ENCODE measurements around the gene SYNE2.
"Not testable (repeated sequence)": the region's sequence is repeated elsewhere in the genome, so short reads cannot be mapped to it uniquely, and the experiment has no call there.

SYNE2 gene, protein sequence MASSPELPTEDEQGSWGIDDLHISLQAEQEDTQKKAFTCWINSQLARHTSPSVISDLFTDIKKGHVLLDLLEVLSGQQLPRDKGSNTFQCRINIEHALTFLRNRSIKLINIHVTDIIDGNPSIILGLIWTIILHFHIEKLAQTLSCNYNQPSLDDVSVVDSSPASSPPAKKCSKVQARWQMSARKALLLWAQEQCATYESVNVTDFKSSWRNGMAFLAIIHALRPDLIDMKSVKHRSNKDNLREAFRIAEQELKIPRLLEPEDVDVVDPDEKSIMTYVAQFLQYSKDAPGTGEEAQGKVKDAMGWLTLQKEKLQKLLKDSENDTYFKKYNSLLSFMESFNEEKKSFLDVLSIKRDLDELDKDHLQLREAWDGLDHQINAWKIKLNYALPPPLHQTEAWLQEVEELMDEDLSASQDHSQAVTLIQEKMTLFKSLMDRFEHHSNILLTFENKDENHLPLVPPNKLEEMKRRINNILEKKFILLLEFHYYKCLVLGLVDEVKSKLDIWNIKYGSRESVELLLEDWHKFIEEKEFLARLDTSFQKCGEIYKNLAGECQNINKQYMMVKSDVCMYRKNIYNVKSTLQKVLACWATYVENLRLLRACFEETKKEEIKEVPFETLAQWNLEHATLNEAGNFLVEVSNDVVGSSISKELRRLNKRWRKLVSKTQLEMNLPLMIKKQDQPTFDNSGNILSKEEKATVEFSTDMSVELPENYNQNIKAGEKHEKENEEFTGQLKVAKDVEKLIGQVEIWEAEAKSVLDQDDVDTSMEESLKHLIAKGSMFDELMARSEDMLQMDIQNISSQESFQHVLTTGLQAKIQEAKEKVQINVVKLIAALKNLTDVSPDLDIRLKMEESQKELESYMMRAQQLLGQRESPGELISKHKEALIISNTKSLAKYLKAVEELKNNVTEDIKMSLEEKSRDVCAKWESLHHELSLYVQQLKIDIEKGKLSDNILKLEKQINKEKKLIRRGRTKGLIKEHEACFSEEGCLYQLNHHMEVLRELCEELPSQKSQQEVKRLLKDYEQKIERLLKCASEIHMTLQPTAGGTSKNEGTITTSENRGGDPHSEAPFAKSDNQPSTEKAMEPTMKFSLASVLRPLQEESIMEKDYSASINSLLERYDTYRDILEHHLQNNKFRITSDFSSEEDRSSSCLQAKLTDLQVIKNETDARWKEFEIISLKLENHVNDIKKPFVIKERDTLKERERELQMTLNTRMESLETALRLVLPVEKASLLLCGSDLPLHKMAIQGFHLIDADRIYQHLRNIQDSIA (N-terminal part only)

DNA sequence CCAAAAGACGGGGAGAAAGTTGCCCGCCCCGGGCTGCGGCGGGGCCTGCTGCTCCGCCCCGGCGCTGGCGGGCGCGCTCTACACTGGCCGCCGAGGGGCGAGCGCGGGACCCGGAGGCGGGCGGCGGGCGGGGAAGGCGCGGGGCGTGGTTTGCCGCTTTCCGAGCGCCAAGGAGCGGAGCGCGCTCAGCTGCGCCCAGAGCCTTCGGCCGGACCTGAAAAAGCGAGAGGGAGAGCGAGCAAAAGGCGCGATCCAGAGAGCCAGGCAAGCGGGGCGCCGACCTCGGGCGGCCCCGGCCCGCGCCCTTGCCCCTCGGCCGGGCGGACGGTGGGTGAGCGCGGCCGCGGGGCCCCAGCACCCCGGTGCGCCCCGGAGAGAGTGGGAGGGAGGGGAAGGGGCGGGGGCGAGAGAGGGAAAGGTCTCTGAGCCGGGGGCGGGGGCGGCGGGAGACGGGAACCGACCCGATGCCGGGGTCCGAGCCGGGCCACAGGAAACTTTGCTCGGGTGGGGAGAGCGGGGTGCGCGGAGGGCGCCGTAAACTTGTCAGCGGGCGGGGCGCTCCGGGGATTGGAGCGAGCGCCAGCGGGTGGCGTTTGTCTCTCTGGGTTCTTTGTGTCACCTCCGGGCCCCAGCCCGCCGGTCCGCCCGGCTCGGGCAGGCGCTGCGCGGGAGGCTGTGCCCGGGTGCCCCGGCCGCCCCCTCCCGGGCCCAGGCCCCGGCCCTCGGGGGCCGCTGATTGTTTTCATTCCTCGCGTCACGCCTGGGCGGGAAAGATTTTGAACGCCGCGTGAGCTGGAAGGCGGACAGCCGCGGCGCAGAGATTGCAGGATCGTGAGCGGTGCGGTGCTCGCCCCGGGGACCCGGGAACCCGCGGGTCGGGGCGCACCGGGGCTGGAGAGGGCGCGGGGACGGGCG lies at the start of gene SYNE2:
Gene SYNE2 (plus strand): TSS at position 188 of the 915 bp plus-strand sequence. CDS start 56,145 bp downstream, outside the sequence.
- peak in 1 of 2 donors; percentile 46 for DNase-seq

DNA sequence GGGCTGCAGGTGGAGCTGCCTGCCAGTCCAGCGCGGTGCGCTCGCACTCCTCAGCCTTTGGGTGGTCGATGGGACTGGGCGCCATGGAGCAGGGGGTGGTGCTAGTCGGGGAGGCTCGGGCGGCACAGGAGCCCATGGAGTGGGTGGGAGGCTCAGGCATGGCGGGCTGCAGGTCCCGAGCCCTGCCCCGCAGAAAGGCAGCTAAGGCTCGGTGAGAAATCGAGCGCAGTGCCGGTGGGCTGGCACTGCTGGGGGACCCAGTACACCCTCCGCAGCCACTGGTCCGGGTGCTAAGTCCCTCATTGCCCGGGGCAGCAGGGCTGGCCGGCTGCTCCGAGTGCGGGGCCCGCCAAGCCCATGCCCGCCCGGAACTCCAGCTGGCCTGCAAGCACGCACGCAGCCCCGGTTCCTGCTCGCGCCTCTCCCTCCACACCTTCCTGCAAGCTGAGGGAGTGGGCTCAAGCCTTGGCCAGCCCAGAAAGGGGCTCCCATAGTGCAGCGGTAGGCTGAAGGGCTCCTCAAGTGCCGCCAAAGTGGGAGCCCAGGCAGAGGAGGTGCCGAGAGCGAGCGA lies 49.5 kb upstream of the SYNE2 start:
- not testable (repeated sequence) for DNase-seq

DNA sequence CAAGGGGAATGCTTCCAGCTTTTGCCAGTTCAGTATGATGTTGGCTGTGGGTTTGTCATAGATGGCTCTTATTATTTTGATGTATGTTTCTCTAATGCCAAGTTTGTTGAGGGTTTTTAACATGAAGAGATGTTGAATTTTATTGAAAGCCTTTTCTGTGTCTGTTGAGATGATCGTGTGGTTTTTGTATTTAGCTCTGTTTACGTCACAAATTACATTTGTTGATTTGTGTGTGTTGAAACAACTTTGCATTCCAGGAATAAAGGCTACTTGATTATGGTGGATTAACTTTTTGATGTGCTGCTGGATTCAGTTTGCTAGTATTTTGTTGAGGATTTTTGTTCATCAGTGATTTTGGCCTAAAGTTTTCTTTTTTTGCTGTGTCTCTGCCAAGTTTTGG lies 46.7 kb upstream of the SYNE2 start:
- not testable (repeated sequence) for DNase-seq

DNA sequence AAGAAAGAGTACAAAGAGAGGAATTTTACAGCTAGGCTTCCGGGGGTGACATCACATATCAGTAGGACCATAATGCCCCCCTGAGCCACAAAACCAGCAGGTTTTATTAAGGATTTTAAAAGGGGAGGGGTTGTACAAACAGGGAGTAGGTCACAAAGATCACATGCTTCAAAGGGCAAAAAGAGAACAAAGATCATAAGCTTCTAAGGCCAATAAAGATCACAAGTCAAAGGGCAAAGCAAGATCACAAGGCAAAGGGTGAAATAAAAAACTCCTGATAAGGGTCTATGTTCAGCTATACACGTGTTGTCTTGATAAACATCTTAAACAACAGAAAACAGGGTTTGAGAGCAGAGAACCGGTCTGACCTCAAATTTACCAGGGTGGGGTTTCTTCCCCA lies 41.1 kb upstream of the SYNE2 start:
- not testable (repeated sequence) for DNase-seq

DNA sequence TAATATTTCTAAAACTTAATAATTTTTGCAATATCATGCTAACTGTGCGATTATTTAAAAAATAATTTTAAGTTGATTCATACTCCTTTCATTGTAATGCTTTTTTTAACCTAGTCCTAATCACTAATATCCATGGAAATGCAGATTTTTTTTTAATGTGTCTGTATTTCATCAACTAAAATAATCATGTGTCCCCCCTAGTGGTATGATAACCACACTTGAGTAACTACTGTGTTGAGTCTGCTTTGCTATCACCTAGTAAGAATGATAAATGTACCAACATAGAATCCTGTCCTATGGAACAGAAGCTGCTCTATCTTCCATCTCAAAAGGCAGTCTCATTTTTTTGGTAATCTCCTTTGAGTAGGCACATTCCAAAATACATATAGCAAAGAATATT lies 19.1 kb upstream of the SYNE2 start:
- no peak for DNase-seq

DNA sequence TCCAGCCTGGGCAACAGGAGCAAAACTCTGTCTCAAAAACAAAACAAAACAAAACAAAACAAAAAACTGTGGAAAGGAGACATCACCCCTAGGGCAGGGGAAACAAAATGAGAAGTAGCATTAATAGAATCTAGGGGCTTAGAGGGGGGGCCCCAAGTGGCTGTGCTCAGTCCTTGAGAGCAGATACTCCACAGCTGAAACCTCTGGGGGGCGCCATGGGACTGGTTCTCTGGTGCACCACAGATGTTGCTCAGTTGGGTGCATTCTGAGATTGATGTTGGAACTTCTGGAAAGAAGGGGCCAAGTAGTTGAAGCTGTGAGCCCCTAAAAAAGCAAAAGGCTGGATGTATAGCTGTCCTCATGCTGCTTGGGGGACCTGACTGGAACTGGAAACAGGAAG lies 11.8 kb upstream of the SYNE2 start:
- DNase-seq, result no peak

DNA sequence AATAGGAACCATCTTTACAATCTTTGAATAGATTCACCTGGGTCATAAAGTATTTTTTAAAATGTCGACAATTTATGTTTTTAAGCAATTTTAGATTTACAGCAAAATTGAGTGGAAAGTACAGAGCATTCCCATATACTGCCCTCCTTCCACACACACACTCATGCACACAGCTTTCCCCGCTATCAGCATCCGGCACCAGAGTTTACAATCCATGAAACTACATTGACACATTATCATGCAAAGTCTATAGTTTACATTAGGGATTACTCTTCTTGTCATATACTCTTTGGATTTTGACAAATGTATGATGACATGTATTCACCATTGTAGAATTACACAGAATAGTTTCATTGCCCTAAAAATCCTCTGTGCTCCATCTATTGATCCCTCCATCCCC lies 9.0 kb upstream of the SYNE2 start:
- DNase-seq, result no peak

DNA sequence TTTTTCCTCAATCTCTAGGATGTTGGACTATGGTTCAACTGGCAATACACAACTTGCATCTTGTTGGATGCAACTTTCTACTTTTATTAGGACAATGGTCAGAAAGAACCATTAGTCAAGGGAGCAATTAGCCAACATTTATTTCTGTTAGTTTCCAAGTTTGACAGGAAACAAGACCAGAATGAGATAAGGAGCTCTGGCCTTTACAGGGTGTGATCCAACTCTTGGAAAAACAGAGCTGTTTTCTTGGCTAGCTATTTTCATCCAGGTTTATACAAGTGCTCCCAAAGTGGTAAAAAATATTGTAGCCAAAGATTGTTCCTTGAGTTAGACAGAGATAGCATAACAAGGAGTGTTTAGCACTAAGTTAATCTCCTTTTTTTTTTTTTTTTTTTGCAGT lies 3.9 kb upstream of the SYNE2 start:
- no peak for DNase-seq

DNA sequence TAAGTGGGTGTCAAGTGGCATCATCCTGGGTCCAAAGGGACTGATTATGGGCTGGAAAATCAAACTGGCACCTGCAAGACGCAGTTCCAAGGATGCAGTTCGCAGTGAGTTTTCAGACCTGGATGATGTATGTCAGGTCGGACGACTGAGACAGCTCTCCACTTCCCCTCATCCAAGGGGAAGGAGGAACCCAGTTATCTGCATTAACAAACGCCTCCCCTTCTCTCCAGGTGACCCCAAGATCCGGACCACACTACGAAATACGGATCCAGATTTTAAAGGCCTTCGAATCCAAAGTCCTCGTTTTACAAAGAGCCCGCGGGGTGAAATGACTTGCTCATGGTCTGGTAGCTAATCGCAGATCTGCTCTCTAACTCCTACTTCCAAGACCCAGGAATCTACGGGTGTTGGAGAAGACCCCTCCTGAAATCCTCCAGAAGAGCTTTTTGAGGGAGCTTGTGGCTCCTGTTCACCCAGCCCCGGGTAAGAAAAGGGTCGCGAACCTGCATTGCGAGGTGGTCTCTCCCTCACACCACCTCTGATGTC lies 460 bp upstream of the SYNE2 start:
- DNase-seq, result no peak

DNA sequence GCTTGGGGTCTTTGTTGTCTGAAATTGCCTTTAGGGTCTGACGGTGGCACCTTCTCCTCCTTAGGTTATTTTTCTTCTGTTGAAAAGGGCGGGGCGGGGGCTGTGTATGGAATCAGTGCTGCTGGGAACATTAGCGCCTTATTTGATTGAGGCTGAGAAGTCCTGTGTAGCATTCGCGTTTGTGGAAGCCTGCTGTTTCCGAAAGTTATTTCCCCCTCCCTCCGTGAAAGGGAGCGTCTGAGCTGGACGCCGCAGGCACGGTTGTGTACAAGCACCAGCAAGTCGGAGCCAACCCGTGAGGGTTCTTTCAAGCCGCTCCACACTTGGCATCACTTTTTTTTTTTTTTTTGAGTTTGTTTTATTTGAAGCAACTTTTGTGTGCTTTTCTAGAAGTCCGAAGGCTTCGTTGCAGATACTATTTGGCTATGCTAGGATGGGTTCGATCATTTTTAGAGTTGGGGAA lies 1.1 kb downstream of the SYNE2 start:
- DNase-seq, result peak; percentile 2 to 4

DNA sequence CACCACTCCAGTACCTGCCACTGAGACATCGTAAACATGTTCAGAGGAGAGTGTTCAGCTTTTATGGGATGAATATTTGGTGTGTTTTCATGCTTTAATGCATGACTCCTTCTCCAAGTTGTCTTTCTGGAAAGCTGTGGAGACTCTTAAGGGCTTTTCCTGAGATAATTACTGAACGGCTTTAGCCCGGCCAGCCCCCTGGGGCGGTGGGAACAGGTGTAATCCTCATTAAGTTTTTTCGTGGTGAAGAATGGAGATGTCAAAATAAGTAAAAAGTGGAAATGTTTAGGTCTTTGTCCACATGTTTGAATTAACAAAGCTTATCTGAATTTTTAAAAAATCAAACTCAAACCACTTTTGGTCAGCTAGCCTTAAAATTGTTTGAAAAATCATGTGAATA lies 1.5 kb downstream of the SYNE2 start:
- no peak for DNase-seq

DNA sequence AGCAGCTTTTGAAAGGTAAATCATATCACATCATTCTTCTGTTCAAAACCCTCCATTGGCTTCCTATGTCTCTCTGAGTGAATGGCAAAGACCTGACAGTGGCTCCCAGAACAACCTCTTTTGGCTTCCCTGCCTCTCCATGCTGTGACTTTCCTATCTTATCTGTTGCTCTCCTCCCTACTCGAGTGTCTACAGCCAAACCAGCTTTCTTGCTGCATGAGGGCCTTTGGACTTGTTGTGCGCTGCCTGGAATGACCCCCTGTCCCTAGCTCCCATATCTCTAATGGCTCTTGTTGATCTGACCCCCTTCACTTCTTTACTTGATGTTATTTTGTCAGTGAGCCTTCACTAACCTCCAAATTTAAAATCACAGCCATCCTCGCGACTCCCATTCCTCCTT lies 2.5 kb downstream of the SYNE2 start:
- no peak for DNase-seq

DNA sequence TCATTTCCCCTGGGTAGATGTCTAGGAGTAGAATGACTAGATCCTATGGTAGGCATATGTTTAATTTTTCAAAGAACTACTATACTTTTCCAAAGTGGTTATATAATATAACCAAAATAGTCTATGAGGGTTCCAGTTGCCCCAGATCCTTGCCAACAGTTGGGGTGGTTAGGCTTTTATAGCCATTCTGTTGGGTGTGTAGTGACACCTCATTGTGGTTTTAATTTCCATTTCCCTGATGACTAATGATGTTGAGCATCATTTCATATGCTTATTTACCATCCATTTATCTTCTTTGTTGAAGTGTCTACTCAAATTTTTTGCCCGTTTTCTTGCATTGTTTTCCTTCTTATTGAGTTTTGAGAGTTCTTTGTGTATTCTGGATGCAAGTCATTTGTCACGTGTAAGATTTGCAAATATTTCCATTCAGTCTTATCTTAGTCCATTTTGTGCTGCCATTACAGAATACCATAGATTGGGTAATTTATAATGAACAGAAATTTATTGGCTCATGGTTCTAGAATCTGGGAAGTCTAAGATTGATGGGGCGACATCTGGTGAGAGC lies 4.7 kb downstream of the SYNE2 start:
- DNase-seq, result no peak

DNA sequence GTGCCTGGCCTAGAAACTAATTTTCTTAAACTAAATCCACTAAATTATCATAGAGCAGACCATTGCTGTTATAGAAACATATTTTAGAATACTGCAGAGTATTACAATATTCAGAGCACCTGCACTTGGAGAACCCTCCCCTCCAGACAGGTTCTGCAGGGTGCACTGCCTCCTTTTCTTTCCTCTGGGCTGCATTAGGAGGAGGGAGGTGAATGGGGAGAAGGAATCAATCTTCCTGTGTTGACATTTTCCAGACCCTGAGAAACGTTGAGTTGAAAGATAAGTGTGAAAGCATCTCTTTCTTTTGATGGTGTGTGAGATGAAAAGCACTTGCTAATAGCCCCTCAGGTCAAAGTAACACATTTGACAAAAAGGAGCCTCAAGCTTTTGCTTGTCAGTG lies 7.3 kb downstream of the SYNE2 start:
- DNase-seq, result no peak

DNA sequence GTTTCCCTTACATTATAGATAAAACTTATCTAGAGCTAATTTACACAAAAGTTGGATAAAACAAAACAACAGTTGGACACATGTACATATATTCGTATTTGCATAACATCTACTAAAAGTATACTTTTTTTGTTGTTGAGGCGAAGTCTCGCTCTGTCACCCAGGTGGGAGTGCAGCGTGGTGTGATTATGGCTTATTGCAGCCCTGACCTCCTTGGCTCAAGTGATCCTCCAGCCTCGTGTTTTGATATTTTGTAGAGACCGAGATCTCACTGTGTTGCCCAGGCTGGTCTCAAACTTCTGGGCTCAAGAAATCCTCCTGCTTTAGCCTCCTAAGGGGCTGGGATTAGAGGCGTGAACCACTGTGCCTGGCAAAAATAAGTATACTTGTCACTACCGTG lies 9.4 kb downstream of the SYNE2 start:
- DNase-seq, result no peak

DNA sequence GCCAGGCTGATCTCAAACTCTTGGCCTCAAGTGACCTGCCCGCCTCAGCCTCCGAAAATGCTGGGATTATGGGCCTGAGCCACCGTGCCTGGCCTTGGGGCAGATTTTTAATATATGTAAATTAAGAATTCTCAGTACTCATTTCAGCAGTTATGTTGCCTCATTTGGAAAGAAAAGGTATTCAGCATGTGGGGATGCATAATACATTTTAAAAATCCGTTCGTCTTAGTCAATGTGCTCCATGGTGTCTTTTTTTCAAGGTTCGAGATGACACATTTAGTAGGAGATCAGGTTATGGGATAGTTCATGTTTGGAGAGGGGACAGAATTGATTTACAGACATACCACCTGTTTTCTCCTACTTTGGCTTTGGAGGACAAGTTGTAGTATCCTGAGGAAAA lies 10.2 kb downstream of the SYNE2 start:
- no peak for DNase-seq

DNA sequence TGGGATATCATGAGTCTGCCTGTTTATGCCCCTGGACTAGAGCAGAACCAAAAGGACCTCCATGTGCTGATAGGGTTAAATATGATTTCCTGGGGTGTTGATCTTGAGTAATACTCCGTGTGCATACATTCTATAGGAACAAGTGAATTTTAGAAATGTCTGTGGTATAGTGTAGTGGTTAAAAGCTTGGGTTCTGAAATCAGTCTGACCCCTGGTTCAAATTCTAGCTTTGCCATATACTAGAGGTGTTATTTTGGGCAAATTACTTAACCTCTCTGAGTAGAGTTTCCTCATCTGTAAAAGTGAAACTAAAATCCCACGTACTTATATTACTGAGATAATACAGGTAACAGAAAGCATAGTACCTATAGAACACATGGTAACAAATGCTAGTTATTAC lies 12.0 kb downstream of the SYNE2 start:
- DNase-seq, result not testable (repeated sequence)

DNA sequence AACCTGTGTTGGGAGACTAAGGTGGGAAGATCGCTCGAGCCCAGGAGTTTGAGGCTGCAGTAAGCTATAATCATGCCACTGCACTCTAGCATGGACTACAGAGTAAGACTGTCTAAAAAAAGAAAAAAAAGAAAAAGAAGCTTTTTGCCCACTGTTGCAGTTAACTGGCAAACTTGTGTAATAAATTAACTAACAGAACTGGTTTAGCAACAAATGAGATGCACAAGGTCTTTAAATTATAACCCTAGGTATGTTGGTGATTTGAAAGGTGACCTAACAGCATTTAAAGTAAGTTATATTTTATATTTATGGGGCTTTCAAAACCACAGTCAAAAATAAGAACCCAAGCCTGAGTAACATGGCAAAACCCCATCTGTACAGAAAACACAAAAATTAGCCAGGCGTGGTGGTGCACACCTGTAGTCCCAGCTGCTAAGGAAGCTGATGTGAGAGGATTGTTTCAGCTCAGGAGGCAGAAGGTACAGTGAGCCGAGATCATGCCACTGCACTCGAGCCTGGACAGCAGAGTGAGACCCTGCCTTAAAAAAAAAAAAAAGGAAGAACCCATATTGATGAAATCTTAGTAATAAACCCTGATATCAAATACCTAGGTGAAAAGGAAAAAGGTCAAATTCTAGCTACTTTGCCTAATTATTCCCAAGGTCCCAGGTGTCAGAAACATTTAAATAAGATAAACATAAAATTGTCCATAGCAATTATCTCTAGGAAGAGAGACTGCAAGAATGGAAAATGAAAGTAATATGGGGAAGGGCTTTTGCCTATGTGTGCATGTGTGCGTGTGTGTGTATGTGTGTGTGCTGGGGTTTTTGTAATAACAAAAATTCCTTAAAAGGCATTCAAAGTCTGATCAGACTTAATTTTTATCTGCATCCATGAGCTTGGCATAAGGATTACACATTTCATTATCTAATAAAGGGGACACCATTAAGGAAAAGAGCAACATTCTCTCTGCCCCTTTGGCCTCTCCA lies 15.4 kb downstream of the SYNE2 start:
- DNase-seq, result no peak

DNA sequence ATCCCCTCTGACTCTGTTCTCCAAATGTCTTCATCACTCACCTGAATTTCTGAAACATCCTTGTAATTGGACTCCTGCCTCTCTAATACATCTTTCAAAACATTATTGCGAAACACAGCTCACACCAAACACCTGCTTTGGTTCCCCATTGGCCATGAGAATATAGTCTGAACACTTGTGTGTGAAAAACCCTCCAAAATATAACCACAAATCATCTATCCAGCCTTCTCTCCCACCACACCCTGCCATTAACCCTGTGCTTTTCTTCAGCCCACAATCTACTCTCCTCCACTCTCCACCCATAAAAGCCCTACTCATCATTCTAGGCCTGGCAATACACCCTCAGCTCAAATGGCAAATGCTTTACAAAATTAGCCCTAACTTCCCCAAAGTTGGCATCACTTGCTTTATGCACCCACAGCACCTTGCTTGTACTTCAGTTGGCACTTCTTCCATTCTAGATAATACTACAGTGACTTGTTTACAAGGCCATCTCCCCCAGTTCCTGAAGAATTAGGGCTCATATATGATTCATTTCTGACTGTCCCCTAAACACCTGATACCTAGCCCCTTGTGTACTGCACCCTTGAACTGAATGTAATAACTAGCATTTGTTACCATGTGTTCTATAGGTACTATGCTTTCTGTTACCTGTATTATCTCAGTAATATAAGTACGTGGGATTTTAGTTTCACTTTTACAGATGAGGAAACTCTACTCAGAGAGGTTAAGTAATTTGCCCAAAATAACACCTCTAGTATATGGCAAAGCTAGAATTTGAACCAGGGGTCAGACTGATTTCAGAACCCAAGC lies 17.3 kb downstream of the SYNE2 start:
- not testable (repeated sequence) for DNase-seq
